Mesothelial cell of epicardium (in vitro differentiated cells): ENCODE results near the gene COP1. TPM values are rescaled to one million over a fixed set of nuclear protein-coding genes. Genes with fewer than 3 reads are reported as not detected.

Experiments
- DNase-seq, 2 experiments: peaks; one replicate each; pipeline ENCODE4 v3.0.0; 2021; ENCODE audit warnings: low spot score in 2 of 2; ENCODE audit not compliant: unreplicated experiment in 2 of 2
- H3K27ac Mint-ChIP-seq: 2 replicates; pipeline ENCODE4 v1.8.0; 2021; ENCODE audit warnings: mixed read lengths
- H3K27me3 Mint-ChIP-seq: 2 replicates; pipeline ENCODE4 v1.8.0; 2021; ENCODE audit warnings: low read depth, mixed read lengths
- H3K36me3 Mint-ChIP-seq: 2 replicates; pipeline ENCODE4 v1.8.0; 2021; ENCODE audit warnings: mixed read lengths
- H3K4me1 Mint-ChIP-seq: 2 replicates; pipeline ENCODE4 v1.8.0; 2021; ENCODE audit warnings: mixed read lengths
- H3K4me3 Mint-ChIP-seq: 2 replicates; pipeline ENCODE4 v1.8.0; 2021; ENCODE audit warnings: mild to moderate bottlenecking, moderate library complexity, mixed read lengths
- H3K9me3 Mint-ChIP-seq: 2 replicates; pipeline ENCODE4 v1.8.0; 2021; ENCODE audit warnings: mixed read lengths
- CTCF ChIP-seq: fragments of 200-600 bp; sonication (generic); IDR thresholded peaks from one replicate; pipeline ENCODE4 v1.5.0; 2021; ENCODE audit warnings: antibody characterized with exemption; ENCODE audit not compliant: unreplicated experiment
- total RNA-seq: library from RNA; stranded (reverse); gene quantifications from 3 replicates; pipeline ENCODE4 v1.2.1, GENCODE V29; 2021

The COP1 gene
- total RNA-seq, 1 donor from 2014 or later = 47.9 TPM

DNA sequence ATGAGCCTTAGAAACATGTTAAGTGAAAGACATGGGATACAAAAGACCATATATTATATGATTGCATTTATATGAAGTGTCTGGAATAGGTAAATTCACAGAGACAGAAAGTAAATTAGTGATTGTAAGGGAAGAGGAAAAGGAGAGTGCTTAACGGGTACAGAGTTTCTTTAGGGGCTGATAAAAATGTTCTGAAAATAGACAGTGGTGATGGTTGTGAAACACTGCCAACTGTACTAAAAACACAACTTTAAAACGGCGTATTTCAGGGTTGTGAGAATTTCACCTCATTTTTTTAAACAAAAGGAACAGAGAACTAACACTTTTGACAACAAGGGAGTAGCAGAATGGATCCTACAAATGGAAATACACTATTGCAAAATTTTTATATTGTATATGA is 13.4 kb downstream of the COP1 start:
- no peak overlapping the region for H3K4me3 Mint-ChIP-seq

GRCh38 chr1:176193023-176193422 is 14.1 kb downstream of the COP1 start:
- Mint-ChIP-seq H3K27ac (no peak overlapping the region), H3K36me3 (peaks cover 9% of the 10 kb centered on the region), H3K9me3 (peaks cover 14% of the 10 kb centered on the region), H3K4me3 (no peak overlapping the region), H3K4me1 (no peaks in the 10 kb centered on the region), H3K27me3 (no peaks in the 10 kb centered on the region)
- no peak for TF ChIP-seq CTCF
- no peak for DNase-seq

More for the DNA sequence above, 13.4 kb downstream of the COP1 start:
- H3K27me3 Mint-ChIP-seq = no peaks in the 10 kb centered on the region
- no peak for DNase-seq
- H3K27ac Mint-ChIP-seq = no peak overlapping the region
- H3K9me3 Mint-ChIP-seq = peaks cover 17% of the 10 kb centered on the region
- peaks cover 10% of the 10 kb centered on the region for H3K36me3 Mint-ChIP-seq
- H3K4me1 Mint-ChIP-seq = no peaks in the 10 kb centered on the region
- TF ChIP-seq CTCF = no peak

GRCh38 chr1:176188604-176189003 is 18.5 kb downstream of the COP1 start:
- Mint-ChIP-seq H3K27ac (no peak overlapping the region), H3K4me1 (no peaks in the 10 kb centered on the region), H3K36me3 (peaks cover 4% of the 10 kb centered on the region), H3K9me3 (peaks cover 11% of the 10 kb centered on the region), H3K4me3 (no peak overlapping the region), H3K27me3 (no peaks in the 10 kb centered on the region)
- no peak for DNase-seq
- no peak for TF ChIP-seq CTCF

- Mint-ChIP-seq H3K27ac (no peak overlapping the region), H3K9me3 (peaks cover 11% of the 10 kb centered on the region)
These were observed 20.1 kb downstream of the COP1 start for GRCh38 chr1:176187001-176187400.

DNA sequence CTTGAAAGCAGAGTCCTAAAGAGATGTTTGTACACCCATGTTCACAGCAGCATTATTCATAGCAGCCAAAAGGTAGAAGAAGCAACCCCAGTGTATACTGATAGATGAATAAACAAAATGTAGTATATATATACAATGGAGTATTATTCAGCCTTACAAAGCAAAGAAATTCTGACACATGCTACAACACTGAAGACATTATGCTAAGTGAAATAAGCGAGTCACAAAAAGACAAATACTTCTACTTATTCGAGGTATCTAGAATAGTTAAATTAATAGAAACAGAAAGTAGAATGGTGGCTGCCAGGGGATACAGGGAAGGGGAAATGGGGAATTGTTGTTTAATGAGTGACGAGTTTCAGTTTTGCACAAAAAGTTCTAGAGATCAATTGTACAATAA is 23.5 kb downstream of the COP1 start:
- no peak for TF ChIP-seq CTCF
- no peak for DNase-seq
- Mint-ChIP-seq H3K9me3 (peaks cover 1% of the 10 kb centered on the region), H3K36me3 (peaks cover 13% of the 10 kb centered on the region), H3K27ac (no peak overlapping the region), H3K27me3 (no peaks in the 10 kb centered on the region), H3K4me3 (no peak overlapping the region), H3K4me1 (no peaks in the 10 kb centered on the region)

More at GRCh38 chr1:176187001-176187400, 20.1 kb downstream of the COP1 start:
- Mint-ChIP-seq H3K27me3 (no peaks in the 10 kb centered on the region), H3K4me1 (no peaks in the 10 kb centered on the region), H3K36me3 (peaks cover 11% of the 10 kb centered on the region), H3K4me3 (no peak overlapping the region)
- DNase-seq = no peak
- no peak for TF ChIP-seq CTCF

GRCh38 chr1:176178316-176178715 is 28.8 kb downstream of the COP1 start:
- H3K4me1 Mint-ChIP-seq = peaks cover 2% of the 10 kb centered on the region
- no peaks in the 10 kb centered on the region for H3K27me3 Mint-ChIP-seq
- no peaks in the 10 kb centered on the region for H3K9me3 Mint-ChIP-seq
- no peak for DNase-seq
- TF ChIP-seq CTCF = no peak
- H3K27ac Mint-ChIP-seq = no peak overlapping the region
- no peak overlapping the region for H3K4me3 Mint-ChIP-seq
- H3K36me3 Mint-ChIP-seq = peaks cover 19% of the 10 kb centered on the region
